NCI-H82 treated with DMSO at 0.1 percent for 48 hours (cell line): Measurements from ENCODE around the gene CLN6.
"Not testable (repeated sequence)": the region's sequence is repeated elsewhere in the genome, so short reads cannot be mapped to it uniquely, and the experiment has no call there.

ENCODE experiments used
- DNase-seq: peaks from one replicate; lab custom pipeline; 2025; ENCODE audit not compliant: unreplicated experiment; lab: John Stamatoyannopoulos, UW

CLN6 gene

GRCh38 chr15:68207176-68207935 lies 22.2 kb downstream of the CLN6 start:
- no peak for DNase-seq

- no peak for DNase-seq
Measured at GRCh38 chr15:68206711-68207151, 22.8 kb downstream of the CLN6 start.

- DNase-seq, result no peak
Measured at GRCh38 chr15:68205954-68206539, 23.5 kb downstream of the CLN6 start.

GRCh38 chr15:68205558-68205944 lies 24.0 kb downstream of the CLN6 start:
- no peak for DNase-seq

GRCh38 chr15:68204776-68205557 lies 24.6 kb downstream of the CLN6 start, which contains the start of gene CALML4:
TSS of gene CALML4 (minus strand) at chr15:68205332. CDS start at chr15:68205247, 85 bp downstream.
- no peak for DNase-seq

- no peak for DNase-seq
Measured at GRCh38 chr15:68204361-68204760, 25.2 kb downstream of the CLN6 start.

GRCh38 chr15:68203956-68204355 lies 25.6 kb downstream of the CLN6 start:
- DNase-seq, result no peak

GRCh38 chr15:68203486-68203885 lies 26.0 kb downstream of the CLN6 start:
- no peak for DNase-seq

- not testable (repeated sequence) for DNase-seq
Measured at GRCh38 chr15:68202994-68203393, 26.5 kb downstream of the CLN6 start.

- DNase-seq, result peak; percentile 86
Measured at GRCh38 chr15:68201879-68202261, 27.7 kb downstream of the CLN6 start.

GRCh38 chr15:68201153-68201878 lies 28.2 kb downstream of the CLN6 start:
- DNase-seq, result no peak

GRCh38 chr15:68200016-68200861 lies 29.3 kb downstream of the CLN6 start:
- no peak for DNase-seq

- DNase-seq, result no peak
Measured at GRCh38 chr15:68199340-68199739, 30.2 kb downstream of the CLN6 start.

GRCh38 chr15:68197661-68198437 lies 31.7 kb downstream of the CLN6 start:
- no peak for DNase-seq

- no peak for DNase-seq
Measured at GRCh38 chr15:68197170-68197492, 32.4 kb downstream of the CLN6 start.

- DNase-seq, result no peak
Measured at GRCh38 chr15:68196445-68197169, 32.9 kb downstream of the CLN6 start.

GRCh38 chr15:68195336-68196112 lies 34.0 kb downstream of the CLN6 start:
- no peak for DNase-seq

GRCh38 chr15:68192804-68193486 lies 36.6 kb downstream of the CLN6 start:
- DNase-seq, result no peak
